GM18505 (cell line): ENCODE data around the gene SLC12A9.

Source experiments
- ATAC-seq: cut with Tn5 transposase; IDR thresholded peaks from one replicate; pipeline ENCODE4 v1.9.1; 2021; ENCODE audit not compliant: unreplicated experiment
- POLR2A ChIP-seq: IDR thresholded peaks from 4 replicates; pipeline ENCODE4 v1.6.1; 2011; ENCODE audit warnings: borderline replicate concordance; ENCODE audit not compliant: insufficient read depth, insufficient read length; ENCODE audit errors: extremely low read depth

SLC12A9 gene

DNA sequence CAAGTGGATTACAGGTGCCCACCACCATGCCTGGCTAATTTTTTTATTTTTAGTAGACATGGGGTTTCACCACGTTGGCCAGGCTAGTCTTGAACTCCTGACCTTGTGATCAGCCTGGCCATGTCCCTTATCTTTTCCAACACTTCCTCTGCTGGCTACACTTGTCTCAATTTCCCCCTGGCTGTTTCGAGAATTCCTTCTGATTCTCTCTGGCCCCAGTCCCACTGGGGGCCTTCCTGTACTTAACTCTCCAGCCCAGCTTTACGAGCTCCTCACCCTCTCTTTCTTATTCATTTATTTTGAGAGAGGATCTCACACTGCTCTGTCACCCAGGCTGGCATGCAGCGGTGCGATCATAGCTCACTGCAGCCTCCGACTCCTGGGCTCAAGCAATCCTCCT is 33.7 kb upstream of the SLC12A9 start:
- no peak for ATAC-seq

DNA sequence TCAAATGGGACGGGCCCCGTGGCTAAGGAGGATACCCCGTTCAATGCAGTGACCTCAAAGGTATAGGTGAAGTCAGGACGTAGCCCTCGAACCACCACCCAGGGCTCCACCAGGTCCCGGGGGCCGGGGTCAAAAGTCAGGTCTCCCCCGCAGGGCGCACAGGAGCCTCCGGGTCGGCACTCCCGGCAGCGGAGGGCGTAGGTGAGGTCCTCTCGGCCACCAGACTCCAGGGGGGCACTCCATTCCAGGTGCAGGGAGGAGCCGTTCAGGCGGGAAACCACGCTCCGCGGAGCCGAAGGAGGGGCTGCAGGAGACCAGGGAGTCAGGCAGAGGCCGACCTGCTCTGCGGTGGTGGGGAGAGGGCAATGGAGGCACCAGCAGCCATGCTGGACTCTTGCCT is 32.9 kb upstream of the SLC12A9 start:
- no peak for ATAC-seq

More for the DNA sequence above, 33.7 kb upstream of the SLC12A9 start:
- no peak for TF ChIP-seq POLR2A

GRCh38 chr7:100822236-100823139 is 30.0 kb upstream of the SLC12A9 start:
- TF ChIP-seq POLR2A: no peak

More for the DNA sequence above, 32.9 kb upstream of the SLC12A9 start:
- TF ChIP-seq POLR2A: no peak

DNA sequence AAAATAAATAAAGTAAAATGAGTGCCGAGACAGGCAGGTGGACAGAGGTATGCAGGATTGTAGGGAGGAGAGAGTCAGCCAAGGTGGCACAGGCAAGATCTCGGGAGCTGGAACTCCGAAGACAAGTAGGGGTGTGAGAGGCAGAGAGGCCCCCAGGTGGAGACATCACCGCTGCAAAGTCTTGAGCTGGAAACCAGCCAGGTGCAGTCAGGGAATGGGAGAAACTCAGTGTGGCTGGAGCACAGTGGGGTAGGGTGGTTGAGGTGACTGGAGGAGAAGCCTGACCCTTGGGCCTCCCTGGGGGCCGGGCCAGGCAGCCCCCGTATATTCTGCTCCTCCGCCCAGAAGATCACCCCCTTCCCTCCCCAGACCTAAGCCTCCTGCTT is 29.4 kb upstream of the SLC12A9 start:
- ATAC-seq: no peak
- no peak for TF ChIP-seq POLR2A

More at GRCh38 chr7:100822236-100823139, 30.0 kb upstream of the SLC12A9 start:
- no peak for ATAC-seq

- no peak for TF ChIP-seq POLR2A
- ATAC-seq: no peak
These were observed 29.0 kb upstream of the SLC12A9 start for GRCh38 chr7:100823534-100823933.

DNA sequence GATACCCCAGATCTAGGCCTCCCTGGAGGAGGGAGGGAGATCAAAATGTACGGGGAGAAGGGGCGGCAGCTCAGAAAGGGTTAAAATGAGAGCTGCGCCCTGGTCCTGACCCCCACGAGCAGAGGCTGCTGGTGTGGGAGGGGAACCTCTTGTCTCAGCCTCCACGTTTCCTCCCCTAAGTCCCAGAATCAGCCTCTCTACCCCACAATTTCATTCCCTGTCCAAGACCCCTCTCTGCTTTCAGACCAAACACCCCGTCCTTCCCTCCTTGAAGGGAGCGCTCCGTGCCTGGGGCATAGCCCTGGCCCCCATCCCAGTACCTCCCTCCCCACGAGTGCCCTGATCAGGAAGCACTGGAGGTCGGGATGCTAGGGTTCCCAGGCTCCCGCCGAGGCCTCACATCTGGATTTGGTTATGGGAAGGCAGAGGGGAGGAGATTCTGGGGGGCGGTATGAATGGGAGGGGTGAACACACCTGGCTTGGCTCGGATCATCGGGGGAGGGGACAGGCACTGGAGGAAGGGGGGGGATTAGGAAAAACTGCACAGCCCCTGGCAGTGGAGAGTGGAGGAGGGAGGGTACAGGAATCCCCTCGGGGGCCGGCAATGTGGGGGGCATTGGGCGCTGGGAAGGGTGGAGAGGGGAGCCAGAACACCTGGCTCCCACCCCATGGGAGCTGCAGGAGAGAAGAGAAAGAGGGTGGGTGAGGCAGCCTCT is 27.9 kb upstream of the SLC12A9 start:
- no peak for ATAC-seq

GRCh38 chr7:100825215-100825671 is 27.3 kb upstream of the SLC12A9 start:
- ATAC-seq: no peak
- TF ChIP-seq POLR2A: no peak

More for the DNA sequence above, 27.9 kb upstream of the SLC12A9 start:
- no peak for TF ChIP-seq POLR2A

- ATAC-seq: no peak
- TF ChIP-seq POLR2A: no peak
These were observed 26.6 kb upstream of the SLC12A9 start for GRCh38 chr7:100825751-100826513.

- ATAC-seq: no peak
- no peak for TF ChIP-seq POLR2A
These were observed 25.8 kb upstream of the SLC12A9 start for GRCh38 chr7:100826514-100827329.

- no peak for ATAC-seq
These were observed 24.9 kb upstream of the SLC12A9 start, which contains the start of gene EPHB4 for GRCh38 chr7:100827330-100828226. Gene EPHB4 (minus strand): TSS chr7:100827523. CDS start chr7:100827030, 493 bp downstream.

DNA sequence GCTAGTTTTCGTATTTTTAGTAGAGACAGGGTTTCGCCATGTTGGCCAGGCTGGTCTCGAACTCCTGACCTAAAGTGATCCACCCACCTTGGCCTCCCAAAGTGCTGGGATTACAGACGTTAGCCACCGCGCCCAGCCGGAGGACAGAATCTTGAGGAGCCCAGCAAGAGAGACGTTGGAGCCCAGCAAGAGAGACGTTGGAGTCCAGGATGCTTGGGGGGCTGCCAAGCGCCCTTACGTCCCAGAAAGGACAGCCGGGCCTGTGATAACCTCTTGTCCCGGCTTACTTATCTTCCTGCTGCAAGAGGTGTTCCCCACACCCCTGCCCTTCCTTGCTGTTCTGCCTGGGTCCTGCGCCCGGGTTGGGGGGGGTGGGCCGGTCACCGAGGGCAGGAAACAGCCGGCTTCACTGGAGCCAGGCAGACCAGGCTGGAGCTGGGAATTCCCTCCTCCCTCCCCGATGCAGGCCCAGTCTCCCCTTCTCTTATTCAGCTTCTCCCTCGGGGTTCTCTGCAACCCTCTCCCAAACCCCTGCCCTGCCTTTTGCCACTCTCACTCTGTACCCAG is 23.3 kb upstream of the SLC12A9 start:
- TF ChIP-seq POLR2A: no peak
- ATAC-seq: no peak

More at GRCh38 chr7:100827330-100828226, 24.9 kb upstream of the SLC12A9 start, which contains the start of gene EPHB4:
- TF ChIP-seq POLR2A: no peak
